Astrocyte of the cerebellum (primary cell): ENCODE data around the gene PROX1.

Experiments
- DNase-seq: peaks from one replicate; pipeline ENCODE4 v3.0.0-alpha.2; 2011; ENCODE audit warnings: low read depth
- H3K4me3 ChIP-seq: 2 replicates; pipeline ENCODE4 v1.5.1; 2011; ENCODE audit warnings: mild to moderate bottlenecking, low read depth, low read length, moderate library complexity
- CTCF ChIP-seq: IDR thresholded peaks from 2 replicates; pipeline ENCODE4 v1.5.1; 2012; ENCODE audit warnings: low read length, low read depth, moderate library complexity, mild to moderate bottlenecking; ENCODE audit errors: missing control alignments
- in situ Hi-C: cut with HindIII; loops from 2 replicates; pipeline ENCODE4 v1.10.0; 2017; ENCODE audit warnings: low sequenced_read_pairs

PROX1 gene

GRCh38 chr1:214072426-214073157 lies 84.8 kb downstream of the PROX1 start:
- in situ Hi-C loops, result no loop called here
- DNase-seq, result no peak
- H3K4me3 ChIP-seq, result no peak overlapping the region
- no peak for TF ChIP-seq CTCF

- DNase-seq, result no peak
- in situ Hi-C loops, result no loop called here
- no peak for TF ChIP-seq CTCF
- no peak overlapping the region for H3K4me3 ChIP-seq
Observed at GRCh38 chr1:214074477-214074876, 86.7 kb downstream of the PROX1 start.

GRCh38 chr1:214075305-214075998 lies 87.7 kb downstream of the PROX1 start:
- TF ChIP-seq CTCF, result no peak
- in situ Hi-C loops, result no loop called here
- no peak overlapping the region for H3K4me3 ChIP-seq
- no peak for DNase-seq

GRCh38 chr1:214075999-214076707 lies 88.4 kb downstream of the PROX1 start:
- no peak for TF ChIP-seq CTCF
- in situ Hi-C loops, result no loop called here
- DNase-seq, result no peak
- no peak overlapping the region for H3K4me3 ChIP-seq

- in situ Hi-C loops, result no loop called here
- DNase-seq, result no peak
- no peak for TF ChIP-seq CTCF
- H3K4me3 ChIP-seq, result no peak overlapping the region
Observed at GRCh38 chr1:214076708-214077065, 88.9 kb downstream of the PROX1 start.

- in situ Hi-C loops, result no loop called here
- TF ChIP-seq CTCF, result no peak
- DNase-seq, result no peak
- no peak overlapping the region for H3K4me3 ChIP-seq
Observed at GRCh38 chr1:214078950-214079349, 91.2 kb downstream of the PROX1 start.
